HL-60 (cell line): ENCODE results near the gene STK17B.

Experiments used
- CTCF ChIP-seq: IDR thresholded peaks from one replicate; pipeline ENCODE4 v1.5.1; 2011; ENCODE audit warnings: low read length, control low read depth, inconsistent platforms; ENCODE audit not compliant: insufficient read depth
- GABPA ChIP-seq: IDR thresholded peaks from 2 replicates; pipeline ENCODE4 v1.6.1; 2012; ENCODE audit warnings: low read depth
- POLR2AphosphoS5 ChIP-seq: IDR thresholded peaks from 2 replicates; pipeline ENCODE4 v1.6.1; 2012; ENCODE audit warnings: low read depth
- REST ChIP-seq: IDR thresholded peaks from 2 replicates; pipeline ENCODE4 v1.6.1; 2012; ENCODE audit warnings: low read depth; ENCODE audit not compliant: insufficient replicate concordance
- SPI1 ChIP-seq: IDR thresholded peaks from 2 replicates; pipeline ENCODE4 v1.6.1; 2012; ENCODE audit warnings: low read depth, mild to moderate bottlenecking, borderline replicate concordance

- TF ChIP-seq REST = no peak
- no peak for TF ChIP-seq CTCF
- TF ChIP-seq GABPA = no peak
- no peak for TF ChIP-seq SPI1
- TF ChIP-seq POLR2AphosphoS5 = no peak
Observed at GRCh38 chr2:196217116-196217515, 45.7 kb upstream of the STK17B start.
